ENCODE measurements around the gene KRTAP19-1. TPM values are rescaled to one million over a fixed set of nuclear protein-coding genes. Genes with fewer than 3 reads are reported as not detected.

Gene KRTAP19-1
- total and polyA plus RNA-seq, 2 of the 8 experiments (the other 6 are each of a cell fraction or from before 2014, with no cell fraction given), result not detected

- Histone ChIP-seq H3K9me3 (ENCODE audit: insufficient read depth in 2 of 2, low read depth in 1 of 2, low read length in 1 of 2) (no peaks in the 10 kb centered on the region), H2BK20ac (ENCODE audit: low read length) (no peak overlapping the region), H4K91ac (replicated peaks; ENCODE audit: insufficient read length, low read length) (no peak overlapping the region), H3K56ac (replicated peaks; ENCODE audit: insufficient read length, low read depth, low read length) (no peak overlapping the region), H2BK120ac (replicated peaks; ENCODE audit: low read depth, low read length) (no peak overlapping the region), H3K14ac (ENCODE audit: insufficient read length) (no peak overlapping the region), H3K4me1 (replicated peaks in 1 of 4; ENCODE audit: control insufficient read depth in 3 of 4, insufficient read depth in 4 of 4, low read length in 3 of 4) (no peaks in the 10 kb centered on the region; a peak in 2 of 7 replicates), H2AFZ (ENCODE audit: low read length) (no peak overlapping the region), H2AK5ac (ENCODE audit: low read depth, low read length) (no peak overlapping the region), H3K4ac (replicated peaks; ENCODE audit: insufficient read length, low read depth, low read length) (no peak overlapping the region), H3K23me2 (ENCODE audit: low read depth, low read length) (no peaks in the 10 kb centered on the region), H3K36me3 (ENCODE audit: control insufficient read depth in 2 of 4, insufficient read depth in 4 of 4, low read length in 3 of 4) (no peaks in the 10 kb centered on the region), H3K79me1 (ENCODE audit: low read depth, low read length) (no peaks in the 10 kb centered on the region), H3K9ac (replicated peaks in 1 of 4; ENCODE audit: extremely low read depth in 1 of 4, low read depth in 3 of 4, low read length in 3 of 4) (no peak overlapping the region), H3K27me3 (replicated peaks in 1 of 4; ENCODE audit: control insufficient read depth in 3 of 4, extremely low read depth in 1 of 4, insufficient read depth in 3 of 4, low read length in 3 of 4) (no peaks in the 10 kb centered on the region), H3K23ac (ENCODE audit: insufficient read length) (no peak overlapping the region), H2BK12ac (ENCODE audit: low read depth, low read length) (no peak overlapping the region), H4K8ac (ENCODE audit: extremely low read depth, insufficient read depth, low read length) (no peak overlapping the region), H3K4me3 (ENCODE audit: extremely low read depth in 1 of 4, insufficient read depth in 2 of 4, low read depth in 3 of 4, low read length in 4 of 4) (no peak overlapping the region), H3K4me2 (ENCODE audit: insufficient read depth in 1 of 2, low read depth in 2 of 2, low read length in 2 of 2) (no peak overlapping the region), H3K27ac (ENCODE audit: low read depth, low read length) (no peak overlapping the region), H2BK5ac (ENCODE audit: low read depth, low read length) (no peak overlapping the region), H4K5ac (ENCODE audit: insufficient read length, low read depth, low read length) (no peak overlapping the region), H3K18ac (ENCODE audit: extremely low read depth, low read length) (no peak overlapping the region), H2BK15ac (ENCODE audit: low read length) (no peak overlapping the region), H3K79me2 (ENCODE audit: control insufficient read depth in 1 of 2, insufficient read depth in 2 of 2, low read length in 2 of 2) (no peaks in the 10 kb centered on the region), H4K20me1 (replicated peaks in 1 of 2; ENCODE audit: control insufficient read depth in 1 of 2, insufficient read depth in 2 of 2, low read length in 2 of 2) (no peaks in the 10 kb centered on the region)
- FAIRE-seq (no peak), DNase-seq (ENCODE audit: low read depth in 1 of 2, low spot score in 2 of 2) (no peak)
- ChIA-PET CTCF (ENCODE audit: partially characterized antibody) (interaction anchor here (0.6 to 1.4 kb wide), 3 partner anchors 14 to 109 kb away, joined by 3 read pairs; no protein-coding TSS in a partner anchor), POLR2A (ENCODE audit: partially characterized antibody) (no interaction called here)
- WGBS, 2 experiments (ENCODE audit: extremely low coverage in 1 of 2, insufficient coverage in 1 of 2, insufficient read length in 1 of 2, insufficient replicate concordance in 2 of 2, low coverage in 1 of 2, low lambda C conversion rate in 2 of 2, missing lambda C conversion rate in 1 of 2), result 89% methylated on average over 3 of the region's 3 CpGs; no CpG with 5 or more reads in 1 of the 2 experiments
- TF ChIP-seq POLR2AphosphoS5 (IDR thresholded peaks at IDR 0.05; ENCODE audit: low read depth, low read length) (no peak), ATF3 (IDR thresholded peaks at IDR 0.05; ENCODE audit: insufficient read depth, low read depth, low read length) (no peak), SIX5 (IDR thresholded peaks at IDR 0.05; ENCODE audit: low read depth, low read length) (no peak), ZNF274 (IDR thresholded peaks at IDR 0.05; ENCODE audit: borderline replicate concordance, extremely low read depth, low read length) (no peak), TAF1 (IDR thresholded peaks at IDR 0.05; ENCODE audit: low read depth, low read length) (no peak)
Measured at GRCh38 chr21:30448514-30448913, 31.7 kb downstream of the KRTAP19-1 start.
